ENCODE data around the gene CDK14.

Gene CDK14

DNA sequence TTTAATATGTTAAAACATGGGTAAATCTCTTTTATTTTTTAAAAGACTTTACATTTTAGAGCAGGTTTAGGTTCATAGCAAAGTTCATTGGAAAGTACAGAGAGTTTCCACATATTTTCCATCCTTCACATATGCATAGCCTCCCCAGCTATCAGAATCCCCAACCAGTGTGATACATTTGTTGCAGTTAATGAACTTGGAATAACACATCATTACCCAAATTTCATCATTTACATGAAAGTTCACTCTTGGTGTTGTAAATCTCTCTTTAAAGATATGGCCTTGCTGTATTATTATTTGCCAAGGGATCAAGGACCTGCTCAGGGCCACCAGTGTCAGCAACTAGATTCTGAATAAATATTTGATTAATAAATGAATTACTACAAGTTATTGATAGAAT is 263.4 kb downstream of the CDK14 start:
- TF ChIP-seq, protein P1, sequence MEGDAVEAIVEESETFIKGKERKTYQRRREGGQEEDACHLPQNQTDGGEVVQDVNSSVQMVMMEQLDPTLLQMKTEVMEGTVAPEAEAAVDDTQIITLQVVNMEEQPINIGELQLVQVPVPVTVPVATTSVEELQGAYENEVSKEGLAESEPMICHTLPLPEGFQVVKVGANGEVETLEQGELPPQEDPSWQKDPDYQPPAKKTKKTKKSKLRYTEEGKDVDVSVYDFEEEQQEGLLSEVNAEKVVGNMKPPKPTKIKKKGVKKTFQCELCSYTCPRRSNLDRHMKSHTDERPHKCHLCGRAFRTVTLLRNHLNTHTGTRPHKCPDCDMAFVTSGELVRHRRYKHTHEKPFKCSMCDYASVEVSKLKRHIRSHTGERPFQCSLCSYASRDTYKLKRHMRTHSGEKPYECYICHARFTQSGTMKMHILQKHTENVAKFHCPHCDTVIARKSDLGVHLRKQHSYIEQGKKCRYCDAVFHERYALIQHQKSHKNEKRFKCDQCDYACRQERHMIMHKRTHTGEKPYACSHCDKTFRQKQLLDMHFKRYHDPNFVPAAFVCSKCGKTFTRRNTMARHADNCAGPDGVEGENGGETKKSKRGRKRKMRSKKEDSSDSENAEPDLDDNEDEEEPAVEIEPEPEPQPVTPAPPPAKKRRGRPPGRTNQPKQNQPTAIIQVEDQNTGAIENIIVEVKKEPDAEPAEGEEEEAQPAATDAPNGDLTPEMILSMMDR (IDR thresholded peaks at IDR 0.05; ENCODE audit: insufficient read depth, low read length): no peak
- TF ChIP-seq SPI1 (IDR thresholded peaks at IDR 0.05; ENCODE audit: borderline replicate concordance, low read depth) (no peak), POLR2AphosphoS5 (IDR thresholded peaks at IDR 0.05; ENCODE audit: low read depth) (no peak), REST (IDR thresholded peaks at IDR 0.05; ENCODE audit: insufficient replicate concordance, low read depth) (no peak), GABPA (IDR thresholded peaks at IDR 0.05; ENCODE audit: low read depth) (no peak)
- DNase-seq (ENCODE audit: low read depth in 1 of 2, low spot score in 1 of 2): no peak
- no peak overlapping the region for H3K4me3 ChIP-seq (replicated peaks; ENCODE audit: insufficient read depth, low read length)
- H3K27ac ChIP-seq (replicated peaks): no peak overlapping the region
- no peaks in the 10 kb centered on the region for H3K27me3 ChIP-seq (ENCODE audit: insufficient read depth, poor library complexity, severe bottlenecking)

GRCh38 chr7:90864088-90864487 is 268.0 kb downstream of the CDK14 start:
- no peak overlapping the region for H3K27ac ChIP-seq (replicated peaks)
- no peaks in the 10 kb centered on the region for H3K27me3 ChIP-seq (ENCODE audit: insufficient read depth, poor library complexity, severe bottlenecking)

GRCh38 chr7:90869335-90869734 is 273.2 kb downstream of the CDK14 start:
- Histone ChIP-seq H3K27me3 (ENCODE audit: insufficient read depth, poor library complexity, severe bottlenecking) (no peaks in the 10 kb centered on the region), H3K27ac (replicated peaks) (no peak overlapping the region), H3K4me3 (replicated peaks; ENCODE audit: insufficient read depth, low read length) (no peak overlapping the region)
- TF ChIP-seq REST (IDR thresholded peaks at IDR 0.05; ENCODE audit: insufficient replicate concordance, low read depth) (no peak), POLR2AphosphoS5 (IDR thresholded peaks at IDR 0.05; ENCODE audit: low read depth) (no peak), SPI1 (IDR thresholded peaks at IDR 0.05; ENCODE audit: borderline replicate concordance, low read depth) (no peak), GABPA (IDR thresholded peaks at IDR 0.05; ENCODE audit: low read depth) (no peak)
- TF ChIP-seq, protein P1 (IDR thresholded peaks at IDR 0.05; ENCODE audit: insufficient read depth, low read length): no peak
- no peak for DNase-seq (ENCODE audit: low read depth in 1 of 2, low spot score in 1 of 2)

More at GRCh38 chr7:90864088-90864487, 268.0 kb downstream of the CDK14 start:
- TF ChIP-seq, protein P1 (IDR thresholded peaks at IDR 0.05; ENCODE audit: insufficient read depth, low read length): no peak
- TF ChIP-seq GABPA (IDR thresholded peaks at IDR 0.05; ENCODE audit: low read depth) (no peak), POLR2AphosphoS5 (IDR thresholded peaks at IDR 0.05; ENCODE audit: low read depth) (no peak), REST (IDR thresholded peaks at IDR 0.05; ENCODE audit: insufficient replicate concordance, low read depth) (no peak), SPI1 (IDR thresholded peaks at IDR 0.05; ENCODE audit: borderline replicate concordance, low read depth) (no peak)
- H3K4me3 ChIP-seq (replicated peaks; ENCODE audit: insufficient read depth, low read length): no peak overlapping the region
- DNase-seq (ENCODE audit: low read depth in 1 of 2, low spot score in 1 of 2): no peak
